HG03558 (cell line): ENCODE data around the gene RTP5.

Experiments used
- ATAC-seq: cut with Tn5 transposase; IDR thresholded peaks from one replicate; pipeline ENCODE4 v1.9.1; 2021; ENCODE audit warnings: moderate number of reproducible peaks; ENCODE audit not compliant: unreplicated experiment; ENCODE audit errors: extremely low read depth

Gene RTP5

DNA sequence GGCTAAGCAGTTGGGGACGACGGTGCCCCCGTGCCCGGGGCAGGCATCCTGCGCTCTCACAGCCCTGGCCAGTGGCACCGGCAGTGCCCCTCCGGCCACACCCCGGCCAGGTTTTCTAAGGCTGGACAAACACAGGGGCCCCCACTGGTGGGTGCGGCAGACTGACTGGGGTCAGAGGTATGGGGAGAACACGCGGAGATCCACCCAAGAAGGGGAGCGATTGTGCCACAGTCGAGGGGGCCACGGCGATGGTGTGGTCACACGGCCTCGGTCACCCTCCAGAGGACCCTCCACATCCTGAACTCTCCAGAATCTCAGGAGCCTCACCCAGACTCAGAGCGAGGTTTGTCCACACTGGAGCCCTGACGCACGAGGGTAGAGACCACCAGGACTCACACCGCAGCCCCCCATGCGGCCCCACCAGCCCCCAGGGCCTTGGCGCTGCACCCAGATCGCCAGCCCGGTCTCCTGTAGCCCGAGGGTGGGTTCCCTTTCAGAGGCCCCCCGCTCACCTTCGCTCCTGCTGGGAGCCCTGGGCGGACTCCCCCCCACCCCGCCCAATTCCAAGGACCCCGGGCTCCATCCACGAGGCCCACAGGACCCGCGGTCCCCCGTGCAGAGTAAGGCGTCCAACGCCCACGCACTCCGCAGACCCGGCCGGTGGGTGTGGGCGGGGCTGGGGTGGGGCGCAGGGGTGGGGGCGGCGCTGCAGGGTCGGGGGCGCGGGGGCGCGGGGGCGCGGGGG lies 26.0 kb upstream of the RTP5 start:
- no peak for ATAC-seq

DNA sequence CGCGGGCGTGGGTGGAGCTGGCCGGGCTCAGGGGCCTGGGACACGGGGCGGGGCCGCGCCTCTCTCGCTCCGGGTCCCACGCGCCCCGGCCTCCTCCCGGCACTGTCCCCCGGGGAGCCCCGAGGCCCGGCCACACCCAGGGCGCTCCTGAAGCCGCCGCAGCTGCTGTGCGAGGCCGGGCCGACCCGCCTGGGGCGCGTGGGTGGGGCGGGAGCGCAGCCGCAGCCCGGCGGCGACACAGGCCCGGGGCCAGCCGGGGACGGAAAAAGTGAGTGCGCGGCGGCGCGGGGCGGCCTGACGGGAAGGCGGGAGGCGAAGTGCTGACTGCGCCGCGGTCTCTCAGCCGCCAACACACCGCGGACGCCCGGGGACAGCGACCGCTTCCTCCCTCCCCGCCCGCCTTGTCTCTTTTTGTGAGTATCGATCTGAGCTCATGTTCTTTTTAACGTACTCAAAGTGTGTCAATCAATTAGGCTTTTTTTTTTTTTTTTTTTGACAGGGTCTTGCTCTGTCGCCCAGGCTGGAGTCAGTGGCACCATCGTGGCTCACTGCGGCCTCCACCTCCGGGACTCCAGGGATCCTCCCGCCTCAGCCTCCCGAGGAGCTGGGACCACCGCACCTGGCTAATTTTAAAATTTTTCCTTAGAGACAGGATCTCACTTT lies 25.3 kb upstream of the RTP5 start:
- ATAC-seq: peak; percentile 50

DNA sequence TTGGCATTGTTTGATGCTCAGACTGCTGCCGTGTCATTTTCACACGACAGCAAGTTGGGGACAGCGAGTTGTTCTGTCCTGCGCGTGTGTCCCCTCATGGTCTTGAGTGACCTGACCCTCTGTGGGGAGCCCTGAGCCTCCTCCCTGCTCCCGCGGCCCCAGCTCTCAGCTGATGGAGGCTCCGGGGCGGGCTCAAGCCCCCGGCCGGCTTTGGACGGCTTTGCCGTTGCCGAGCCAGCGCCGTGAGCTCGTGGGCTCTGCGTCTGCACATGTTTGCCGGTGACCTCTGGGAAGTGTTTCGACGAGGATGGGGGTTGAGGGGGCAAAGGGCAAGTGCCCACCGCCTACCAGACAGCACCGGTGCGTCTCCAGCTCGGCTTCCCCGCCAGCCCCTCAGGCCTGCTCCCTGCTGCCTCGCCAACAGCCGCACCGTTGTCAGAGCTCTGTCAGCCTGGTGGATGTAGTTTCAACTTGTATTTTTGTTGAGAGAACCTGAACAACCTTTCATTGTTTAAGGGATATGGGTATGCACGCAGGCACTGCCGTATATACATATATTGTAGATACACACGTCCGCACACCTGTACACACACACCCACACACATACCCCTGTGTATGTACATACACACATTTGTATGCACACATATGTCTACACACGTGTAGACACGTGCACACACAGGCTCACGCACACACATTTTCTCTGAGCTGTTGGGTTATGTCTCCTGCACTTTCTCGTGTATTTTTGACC lies 24.5 kb upstream of the RTP5 start:
- no peak for ATAC-seq

DNA sequence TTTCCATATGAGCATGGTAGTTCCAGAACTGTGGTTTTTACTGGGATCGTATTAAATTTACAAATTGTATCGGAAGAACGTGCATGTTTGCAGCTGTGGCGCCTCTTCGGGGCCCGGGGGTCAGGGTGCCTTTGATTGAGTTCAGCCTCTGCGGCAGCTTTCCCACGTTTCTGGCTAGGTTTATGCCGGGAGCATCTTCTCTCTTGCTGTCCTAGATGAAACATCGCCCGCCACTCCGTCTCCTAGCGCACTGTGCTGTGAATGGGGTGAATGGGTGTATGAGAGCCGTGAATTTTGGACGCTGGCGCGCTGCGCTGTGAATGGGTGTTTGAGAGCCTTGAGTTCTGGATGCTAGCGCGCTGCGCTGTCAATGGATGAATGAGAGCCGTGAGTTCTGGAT lies 23.1 kb upstream of the RTP5 start:
- ATAC-seq: no peak

DNA sequence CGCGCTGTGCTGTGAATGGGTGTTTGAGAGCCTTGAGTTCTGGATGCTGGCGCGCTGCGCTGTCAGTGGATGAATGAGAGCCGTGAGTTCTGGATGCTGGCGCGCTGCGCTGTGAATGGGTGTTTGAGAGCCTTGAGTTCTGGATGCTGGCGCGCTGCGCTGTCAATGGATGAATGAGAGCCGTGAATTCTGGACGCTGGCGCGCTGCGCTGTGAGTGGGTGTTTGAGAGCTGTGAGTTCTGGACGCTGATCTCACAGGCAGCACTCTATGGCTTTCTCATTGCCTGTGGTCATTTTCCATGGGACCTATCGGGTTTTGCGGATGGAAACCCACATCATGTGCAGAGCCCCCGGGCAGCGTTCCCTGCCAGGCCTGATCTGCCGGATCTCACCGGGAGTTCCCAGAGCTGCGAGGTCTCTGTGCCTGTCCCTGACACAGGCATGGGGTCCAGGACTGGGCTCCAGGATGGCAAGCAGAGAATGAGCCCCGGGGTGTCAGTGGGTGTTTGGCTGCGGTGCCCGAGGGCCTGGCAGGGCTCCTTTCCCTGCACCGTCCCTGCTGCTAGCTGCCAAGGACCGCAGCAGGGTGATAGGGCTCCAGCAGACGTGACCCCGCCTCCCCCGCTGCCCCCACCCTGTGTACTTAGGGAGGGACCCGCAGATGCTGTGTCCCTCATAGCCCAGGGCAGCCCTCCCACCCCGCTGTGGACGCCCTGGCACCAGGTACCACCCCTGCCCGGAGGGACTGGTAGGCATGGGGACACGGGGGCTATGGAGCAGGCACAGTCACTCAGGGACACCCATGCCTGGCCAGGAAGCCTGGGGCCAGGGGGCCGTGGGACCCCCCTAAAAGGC lies 20.5 kb upstream of the RTP5 start:
- ATAC-seq: no peak

DNA sequence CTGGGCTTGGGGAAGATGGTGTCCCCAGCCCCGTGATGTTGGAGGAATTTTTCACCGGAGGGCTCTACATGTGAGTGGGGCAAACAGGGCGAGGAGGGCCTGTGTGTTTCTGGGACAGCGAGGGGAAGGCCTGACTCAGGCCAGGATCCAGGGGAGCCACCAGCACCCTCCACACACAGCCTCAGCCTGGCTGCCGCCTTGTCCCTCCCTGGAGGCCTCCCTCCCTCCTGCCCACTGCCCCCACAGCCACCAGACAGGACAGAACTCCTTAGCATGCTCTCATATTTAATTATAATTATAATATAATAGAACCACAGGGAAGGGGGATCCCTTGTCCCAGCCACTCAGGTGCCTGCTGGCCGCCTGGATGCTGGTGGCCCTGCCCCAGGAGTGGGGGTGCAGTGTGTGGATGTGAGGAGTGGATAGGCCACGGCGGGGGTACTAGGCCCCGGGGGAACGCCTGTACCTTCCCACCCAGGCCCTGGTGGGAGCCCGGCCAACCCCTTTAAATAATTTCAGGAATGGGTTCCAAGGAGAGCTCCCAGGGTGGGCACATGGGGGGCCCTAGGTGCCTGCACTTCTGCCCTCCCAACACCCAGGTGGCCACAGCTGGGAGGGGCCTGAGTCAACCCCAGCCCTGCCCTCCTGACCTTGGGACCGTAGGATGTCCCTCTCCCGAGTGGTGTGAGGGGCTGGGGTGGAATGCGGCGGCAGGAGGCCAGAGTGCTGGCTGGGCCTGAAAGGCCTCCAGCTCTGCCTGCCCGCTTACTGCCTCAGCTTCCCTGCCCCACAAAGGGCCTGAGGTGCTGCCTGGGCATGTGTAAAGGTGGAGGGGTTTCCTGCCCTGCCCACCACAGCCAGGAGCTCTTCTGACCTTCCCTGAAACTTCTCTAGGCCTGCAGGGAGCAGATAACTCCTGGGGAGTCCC lies 19.6 kb upstream of the RTP5 start:
- no peak for ATAC-seq

DNA sequence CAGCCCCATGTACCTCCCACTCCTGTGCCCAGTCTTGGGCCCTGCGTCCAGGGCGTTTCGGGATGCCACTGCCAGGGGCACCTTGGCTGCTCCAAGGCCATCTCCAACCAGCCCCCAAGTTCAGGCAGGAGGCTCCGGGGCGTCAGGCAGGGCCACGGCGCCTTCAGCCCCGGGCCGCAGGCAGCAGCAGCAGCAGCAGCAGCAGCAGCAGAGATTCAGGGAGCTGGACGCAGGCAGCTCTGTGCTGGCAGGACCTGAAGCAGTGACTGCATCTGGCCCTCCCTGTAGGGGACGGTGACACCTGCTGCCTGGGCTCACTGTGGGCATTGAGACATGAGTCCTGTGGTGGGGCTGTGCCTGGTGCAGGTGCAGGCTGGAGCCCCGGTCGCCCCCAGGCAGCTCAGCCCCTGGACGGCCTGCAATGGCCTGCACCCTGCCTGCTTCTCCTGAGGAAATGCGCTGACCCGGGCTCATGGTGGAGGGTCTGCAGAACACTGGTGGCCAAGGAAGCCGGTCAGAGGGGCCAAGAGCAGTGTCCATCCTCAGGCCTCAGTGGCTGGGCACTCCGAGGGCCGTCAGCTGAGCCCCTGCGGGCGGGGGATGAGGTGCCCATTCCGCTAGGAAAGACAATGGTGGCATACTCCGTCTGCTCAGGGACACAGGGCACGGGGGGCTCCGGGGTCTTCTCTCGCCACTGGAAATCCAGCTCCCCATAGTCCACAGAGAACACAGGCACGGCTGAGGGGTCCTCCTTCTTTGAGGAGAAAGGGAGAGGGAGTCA lies 18.8 kb upstream of the RTP5 start:
- no peak for ATAC-seq

DNA sequence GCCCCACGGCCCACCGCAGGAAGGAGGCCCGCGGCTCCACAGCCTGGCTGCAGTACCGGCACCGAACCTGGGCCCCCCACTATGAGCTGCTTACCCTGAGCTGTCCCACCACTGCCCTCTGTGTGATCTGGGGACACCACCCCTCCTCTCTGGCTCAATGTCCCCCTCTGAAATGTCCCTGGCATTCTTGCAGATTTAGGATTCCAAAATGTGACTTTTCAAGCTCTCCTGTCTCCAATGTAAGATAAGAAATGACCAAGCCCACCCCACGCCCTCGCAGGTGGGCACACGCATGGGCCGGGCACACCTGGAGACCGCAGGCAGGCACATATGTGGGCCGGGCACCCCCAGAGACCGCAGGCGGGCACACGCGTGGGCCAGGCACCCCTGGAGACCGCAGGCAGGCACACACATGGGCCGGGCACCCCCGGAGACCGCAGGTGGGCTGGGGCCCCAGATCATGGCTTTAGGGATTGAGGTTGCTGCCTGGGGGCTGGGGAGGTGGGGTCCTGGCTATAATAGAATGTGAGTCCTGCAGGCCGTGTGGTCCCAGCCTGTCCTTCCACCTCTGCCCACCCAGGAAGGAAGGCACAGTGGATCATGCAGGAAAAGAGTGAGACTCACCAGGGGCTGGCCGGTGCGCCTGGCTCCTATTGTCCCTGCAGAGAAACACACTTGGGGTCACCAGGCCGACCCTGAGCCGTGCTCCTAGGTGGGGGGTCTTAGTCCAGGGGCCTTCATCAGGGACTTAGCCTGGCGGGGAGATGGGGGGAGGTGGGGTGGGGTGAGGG lies 18.0 kb upstream of the RTP5 start:
- ATAC-seq: no peak

DNA sequence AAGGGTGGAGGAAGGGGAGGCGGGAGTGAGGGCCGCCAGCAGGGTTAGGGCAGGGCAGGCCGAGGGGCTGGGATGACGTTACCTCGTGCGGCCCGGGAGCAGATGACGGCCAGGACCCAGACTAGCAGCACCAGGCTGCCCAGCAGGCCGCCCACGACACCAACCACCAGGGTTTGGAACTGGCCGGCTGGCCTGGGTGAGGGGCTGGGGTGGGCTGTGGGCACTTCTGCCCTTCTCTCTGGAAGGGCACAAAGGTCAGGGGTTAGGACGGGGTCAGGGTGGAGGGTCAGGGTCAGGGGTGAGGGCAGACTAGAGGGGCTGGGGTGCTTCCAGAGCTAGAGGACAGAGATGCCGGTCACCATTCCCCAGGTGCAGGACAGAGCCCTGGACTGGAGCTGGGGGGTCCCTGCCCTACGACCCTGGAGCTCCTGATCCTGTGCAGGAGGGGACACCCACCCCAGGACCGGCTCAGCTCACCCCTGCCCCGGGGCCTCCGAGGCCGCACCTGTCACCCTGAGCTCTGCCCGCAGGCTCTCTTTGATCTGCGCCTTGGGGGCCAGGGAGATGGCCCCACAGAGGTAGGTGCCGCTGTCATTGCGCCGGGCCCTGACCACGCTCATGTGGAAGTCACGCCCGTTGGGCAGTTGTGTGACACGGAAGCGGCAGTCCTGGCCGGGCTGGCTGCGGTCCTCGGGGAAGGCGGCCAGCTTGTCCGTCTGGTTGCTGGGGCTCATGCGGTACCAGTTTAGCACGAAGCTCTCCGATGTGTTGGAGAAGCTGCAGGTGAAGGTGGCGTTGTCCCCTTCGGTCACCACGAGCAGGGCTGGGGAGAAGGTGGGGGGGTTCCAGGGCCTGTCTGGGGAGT lies 17.2 kb upstream of the RTP5 start:
- no peak for ATAC-seq

DNA sequence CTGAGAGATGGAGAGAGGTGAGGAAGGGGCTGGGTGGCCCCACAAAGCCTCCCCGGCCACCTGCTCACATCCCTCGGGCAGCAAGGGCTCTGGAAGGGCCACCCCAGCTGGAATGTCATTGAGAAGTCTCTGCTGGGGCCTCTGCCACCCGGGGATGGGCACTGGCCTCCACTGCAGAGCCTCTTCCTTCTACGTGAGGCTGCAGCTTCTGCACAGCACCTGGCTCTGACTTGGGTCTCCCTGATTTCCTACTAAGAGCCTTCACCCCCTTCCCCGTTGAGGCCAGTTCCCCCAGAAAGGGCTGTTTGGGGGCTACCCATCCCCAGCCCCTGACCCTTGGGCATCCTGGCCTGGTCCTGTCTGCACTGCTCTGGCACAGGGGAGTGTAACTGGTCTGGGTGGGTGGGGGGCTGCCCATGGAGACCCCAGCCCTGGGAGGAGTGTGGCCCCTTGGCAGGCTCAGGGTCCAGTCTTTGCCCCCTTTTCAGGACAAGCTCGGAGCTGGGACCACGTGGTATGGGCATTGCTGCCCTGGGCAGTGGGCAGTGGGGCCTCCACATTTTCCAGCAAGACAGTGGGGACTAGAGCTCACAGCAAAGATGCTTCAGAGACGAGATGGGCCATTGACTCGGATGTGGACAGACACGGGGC lies 16.4 kb upstream of the RTP5 start:
- ATAC-seq: no peak

DNA sequence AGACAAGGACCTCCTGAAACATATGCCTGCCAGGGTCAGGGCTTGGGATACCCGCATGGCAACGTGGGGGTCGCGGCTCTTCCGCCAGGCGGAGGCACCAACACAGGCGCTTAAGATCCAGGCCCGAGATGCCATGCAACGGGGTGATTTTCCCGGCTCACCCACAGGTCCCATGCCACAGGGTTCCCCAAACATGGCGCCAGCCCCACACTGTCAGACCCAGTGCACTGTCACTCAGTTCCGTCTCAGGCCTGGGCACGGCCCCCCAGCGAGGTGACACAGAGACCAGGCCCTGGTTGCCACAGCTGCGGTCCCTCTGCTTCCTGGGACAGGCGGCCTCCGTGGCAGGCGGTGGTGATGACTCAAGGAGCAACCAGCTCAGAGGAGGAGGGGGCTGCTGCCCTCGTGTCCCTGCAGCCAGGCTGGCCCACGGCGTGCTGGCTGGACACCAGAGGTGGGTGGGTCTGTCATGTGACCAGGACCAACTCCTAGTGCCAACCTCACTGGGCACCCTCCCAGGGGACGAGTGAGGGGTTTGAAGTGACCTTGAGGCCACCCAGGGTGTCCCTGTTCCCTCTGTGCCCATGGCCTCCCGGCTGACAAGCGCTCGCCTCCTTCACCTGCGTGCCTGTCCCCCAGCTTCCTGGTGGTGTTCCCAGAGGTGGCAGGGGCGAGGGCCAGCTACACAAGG lies 15.7 kb upstream of the RTP5 start:
- no peak for ATAC-seq

DNA sequence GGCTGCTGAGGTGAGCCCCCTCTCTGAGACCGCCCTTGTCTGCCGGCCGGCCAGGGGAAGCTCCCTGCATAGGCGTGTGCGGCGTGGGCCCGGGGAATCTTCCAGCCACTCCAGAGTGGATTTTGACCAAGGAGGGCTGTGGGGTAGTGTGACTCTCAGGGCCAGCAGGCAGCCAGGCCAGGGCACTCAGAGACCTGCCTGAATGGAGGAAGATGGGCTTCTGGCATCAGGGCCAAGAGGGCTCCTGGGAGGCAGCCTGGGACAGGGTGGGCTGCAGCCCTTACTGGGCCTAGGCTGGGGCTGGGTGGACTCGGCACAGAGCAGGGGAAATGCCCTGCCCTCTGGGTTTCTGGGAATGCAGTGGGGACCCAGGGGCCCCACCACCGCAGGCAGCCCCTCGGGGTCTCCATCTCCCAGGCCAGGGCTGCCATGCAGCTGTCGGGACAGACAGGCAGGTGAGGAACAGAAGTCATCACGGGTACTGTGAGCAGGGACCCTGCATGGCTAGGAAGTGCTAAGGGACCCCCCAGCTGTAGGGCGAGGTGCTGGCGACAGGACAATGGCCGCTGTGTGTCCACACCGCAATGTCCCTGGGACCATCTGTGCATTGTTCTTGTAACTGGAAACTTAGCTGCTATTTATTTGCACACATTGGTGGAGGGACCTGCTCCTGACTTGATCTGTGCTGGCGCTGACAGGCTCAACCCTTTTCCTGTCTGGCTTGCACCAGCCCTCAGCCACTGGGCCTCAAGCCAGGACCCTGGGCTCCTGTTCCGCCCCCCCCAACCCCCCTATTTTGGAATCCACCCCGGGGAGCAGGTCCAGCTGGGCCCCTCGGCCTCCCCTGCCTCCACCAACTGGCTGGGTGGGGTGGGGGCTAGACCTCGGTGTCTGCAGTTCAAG lies 14.9 kb upstream of the RTP5 start:
- ATAC-seq: no peak

DNA sequence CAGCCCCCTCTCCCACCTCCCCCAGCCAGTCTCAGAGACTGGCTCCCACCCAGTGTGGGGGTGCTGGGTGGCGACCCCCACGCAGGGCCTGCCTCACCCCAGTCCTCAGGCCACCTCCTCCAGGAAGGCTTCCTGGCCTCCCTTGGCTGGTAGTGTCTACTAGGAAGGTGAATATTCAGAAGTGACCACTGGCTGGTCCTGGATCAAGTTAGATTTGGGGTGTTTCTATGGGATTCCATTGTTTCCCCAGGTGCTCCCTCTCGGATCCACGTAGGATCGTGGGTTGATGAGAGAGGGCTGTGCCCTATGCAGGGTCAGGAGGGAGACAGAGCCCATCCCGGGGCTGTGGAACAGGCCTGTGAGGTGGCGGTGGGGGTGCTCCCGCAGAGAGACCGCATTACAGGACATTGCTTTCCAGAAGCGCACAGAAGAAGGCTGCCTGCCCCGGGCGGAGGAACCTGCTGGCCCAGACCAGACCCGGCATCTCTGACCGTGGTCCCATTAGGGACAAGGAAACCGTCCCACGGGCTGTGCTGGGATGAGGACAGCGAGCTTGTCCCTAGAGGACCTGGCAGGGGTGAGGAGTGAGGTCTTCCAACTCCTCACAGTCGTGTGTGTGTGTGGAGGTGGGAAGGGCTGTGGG lies 14.2 kb upstream of the RTP5 start:
- ATAC-seq: no peak

DNA sequence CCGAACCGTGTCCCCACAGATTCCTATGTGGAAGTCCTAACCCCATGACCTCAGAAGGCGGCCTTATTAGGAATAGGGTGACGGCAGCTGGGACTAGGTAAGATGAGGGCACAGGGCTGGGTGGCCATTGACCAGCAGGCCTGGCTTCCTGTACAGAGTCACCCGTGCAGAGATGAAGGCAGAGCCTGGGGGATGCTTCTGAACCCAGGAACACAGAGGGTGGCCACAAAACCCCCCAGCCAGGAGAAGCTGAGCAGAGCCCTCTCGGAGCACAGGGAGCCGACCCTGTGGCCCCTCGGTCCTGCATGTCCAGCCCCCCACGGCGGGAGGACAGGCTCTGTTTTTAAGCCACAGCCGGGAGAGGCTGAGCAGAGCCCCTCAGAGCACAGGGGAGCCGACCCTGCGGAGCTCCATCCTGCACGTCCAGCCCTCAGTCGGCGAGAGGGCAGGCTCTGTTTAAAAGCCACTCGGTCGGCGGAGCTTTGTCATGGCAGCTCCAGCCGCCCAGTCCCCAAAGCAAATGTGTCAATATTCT lies 13.6 kb upstream of the RTP5 start:
- no peak for ATAC-seq
